ENCODE data around the gene RALBP1. TPM values are rescaled to one million over a fixed set of nuclear protein-coding genes. Genes with fewer than 3 reads are reported as not detected.

Gene RALBP1
- total RNA-seq, 2 donors from 2014 or later, result 24.1 to 25.3 TPM

DNA sequence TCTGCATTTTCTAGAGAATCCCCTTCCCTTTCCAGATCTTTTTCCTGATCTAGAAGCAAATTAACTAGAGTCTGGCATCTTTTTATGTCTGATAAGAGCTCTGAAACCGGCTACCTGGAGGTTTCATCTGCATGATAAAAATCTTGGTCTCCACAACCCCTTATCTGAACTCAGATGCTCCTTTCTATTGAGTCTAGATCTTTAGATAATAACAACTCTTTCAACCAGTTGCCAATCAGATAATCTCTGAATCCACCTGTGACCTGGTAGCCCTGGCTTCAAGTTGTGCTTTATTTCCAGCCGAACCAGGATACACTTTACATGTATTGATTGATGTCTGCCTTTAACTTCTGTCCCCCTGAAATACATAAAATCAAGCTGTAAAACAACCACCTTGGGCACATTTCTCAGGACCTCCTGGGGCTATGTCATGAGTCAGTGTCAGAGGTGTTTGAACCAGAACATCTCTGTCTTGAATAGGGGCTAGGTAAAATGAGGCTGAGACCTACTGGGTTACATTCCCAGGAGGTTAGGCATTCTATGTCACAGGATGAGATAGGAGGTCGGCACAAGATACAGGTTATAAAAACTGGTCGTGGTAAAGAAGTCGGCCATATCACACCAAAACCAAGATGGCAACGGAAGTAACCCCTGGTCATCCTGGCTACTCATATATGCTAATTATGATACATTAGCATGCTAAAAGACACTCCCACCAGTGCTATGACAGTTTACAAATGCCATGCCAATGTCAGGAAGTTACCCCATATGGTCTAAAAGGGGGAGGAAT lies 20.8 kb downstream of the RALBP1 start:
- peaks cover 37% of the 10 kb centered on the region for H3K4me1 Mint-ChIP-seq
- DNase-seq (no peak), ATAC-seq (no peak)
- peak overlapping the region; percentile 14 for H3K27ac Mint-ChIP-seq
- no peaks in the 10 kb centered on the region for H3K9me3 ChIP-seq (ENCODE audit: control insufficient read depth, low read length, poor library complexity, severe bottlenecking)
- H3K36me3 Mint-ChIP-seq (ENCODE audit: low read depth), result peaks cover 3% of the 10 kb centered on the region
- no peak overlapping the region for H3K4me3 Mint-ChIP-seq
- no peaks in the 10 kb centered on the region for H3K27me3 Mint-ChIP-seq

DNA sequence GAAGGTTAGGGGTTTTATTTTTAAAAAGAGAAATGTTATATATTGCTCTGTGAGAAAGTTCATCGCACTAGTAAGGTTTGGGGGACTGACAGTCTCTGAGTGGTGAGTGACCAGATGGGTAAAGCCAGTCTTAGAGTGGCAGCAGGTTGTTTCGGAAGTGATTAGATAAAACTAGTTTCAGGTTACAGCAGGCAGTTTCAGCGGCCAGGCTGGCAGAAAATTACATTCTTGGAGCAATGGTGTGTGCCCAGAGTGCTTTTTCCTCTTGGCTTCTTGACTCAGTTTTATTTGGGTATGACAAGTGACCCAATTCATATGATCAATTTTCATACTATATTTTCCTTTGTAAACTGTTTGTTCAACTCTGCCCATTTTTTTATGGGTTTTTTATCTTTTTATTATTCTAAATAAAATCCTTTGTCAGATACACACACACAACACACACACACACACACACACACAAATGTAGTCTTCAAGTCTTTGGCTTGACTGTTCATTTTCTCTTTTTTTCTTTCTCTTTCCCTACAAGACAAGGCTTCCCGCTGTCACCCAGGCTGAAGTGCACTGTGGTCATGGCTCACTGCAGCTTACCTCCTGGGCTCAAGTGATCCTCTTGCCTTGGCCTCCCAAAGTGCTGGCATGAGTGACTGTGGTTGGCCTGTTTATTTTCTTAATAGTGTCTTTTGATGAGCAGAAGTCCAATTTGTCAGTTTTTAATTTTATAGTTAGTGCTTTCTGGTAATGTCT lies 30.9 kb downstream of the RALBP1 start:
- no peaks in the 10 kb centered on the region for H3K27me3 Mint-ChIP-seq
- H3K4me3 Mint-ChIP-seq, result no peak overlapping the region
- H3K4me1 Mint-ChIP-seq, result peaks cover 29% of the 10 kb centered on the region
- H3K36me3 Mint-ChIP-seq (ENCODE audit: low read depth), result peaks cover under 1% of the 10 kb centered on the region
- ATAC-seq (no peak), DNase-seq (no peak)
- H3K27ac Mint-ChIP-seq, result peak overlapping the region; percentile 74
- peaks cover 5% of the 10 kb centered on the region for H3K9me3 ChIP-seq (ENCODE audit: control insufficient read depth, low read length, poor library complexity, severe bottlenecking)

DNA sequence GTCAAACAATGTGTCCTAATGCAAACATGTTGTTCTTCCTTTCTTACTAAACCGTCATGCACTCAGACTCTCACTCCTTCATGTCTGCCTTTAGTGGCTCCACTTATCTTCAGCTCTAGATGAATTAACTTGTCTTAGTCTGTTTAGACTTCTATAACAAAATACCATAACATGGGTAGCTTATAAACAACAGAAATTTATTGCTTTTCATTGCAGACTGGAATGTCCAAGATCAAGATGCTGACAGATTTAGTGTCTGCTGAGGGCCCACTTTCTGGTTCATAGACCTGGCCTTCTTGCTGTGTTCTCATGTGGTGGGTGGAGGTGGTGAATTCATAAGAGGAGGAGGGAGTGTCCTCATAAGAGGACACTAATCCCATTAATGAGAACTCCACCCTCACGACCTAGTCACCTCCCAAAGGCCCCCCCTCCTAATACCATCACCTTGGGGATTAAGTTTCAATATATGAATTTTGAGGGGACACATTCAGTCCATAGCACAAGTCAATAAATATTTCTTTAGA lies 32.3 kb downstream of the RALBP1 start:
- H3K27me3 Mint-ChIP-seq, result no peaks in the 10 kb centered on the region
- DNase-seq, result no peak
- peaks cover 5% of the 10 kb centered on the region for H3K9me3 ChIP-seq (ENCODE audit: control insufficient read depth, low read length, poor library complexity, severe bottlenecking)
- peaks cover 32% of the 10 kb centered on the region for H3K4me1 Mint-ChIP-seq
- H3K27ac Mint-ChIP-seq, result peak overlapping the region; percentile 74
- H3K4me3 Mint-ChIP-seq, result no peak overlapping the region
- no peak for ATAC-seq
- H3K36me3 Mint-ChIP-seq (ENCODE audit: low read depth), result no peaks in the 10 kb centered on the region

DNA sequence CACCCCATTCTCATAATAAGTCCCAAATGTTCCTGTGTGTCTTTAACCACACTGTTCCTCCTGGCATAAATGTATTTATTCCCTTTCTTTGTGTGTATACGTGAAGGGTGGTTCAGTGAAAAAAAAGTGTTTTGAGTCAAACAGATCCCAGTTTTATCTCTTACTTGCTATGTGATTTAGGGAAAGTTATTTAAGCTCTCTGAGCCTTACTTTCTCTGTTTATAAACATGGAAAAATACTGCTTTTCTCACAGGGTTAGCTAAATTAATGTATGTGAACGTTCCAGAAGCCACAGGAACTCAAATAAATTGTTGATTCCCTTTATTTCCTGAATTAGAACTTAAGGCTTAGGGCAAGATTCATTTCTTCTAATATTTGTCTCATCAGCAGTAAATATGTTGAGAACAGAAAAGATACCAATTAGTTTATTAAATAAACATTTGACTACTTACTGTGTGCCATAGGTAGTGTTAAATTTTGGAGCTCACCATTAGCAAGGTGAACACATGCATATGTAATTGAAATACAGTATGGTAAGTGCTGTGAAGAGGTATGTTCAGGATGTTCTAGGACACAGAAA lies 33.2 kb downstream of the RALBP1 start:
- no peak for ATAC-seq
- Mint-ChIP-seq H3K27me3 (no peaks in the 10 kb centered on the region), H3K4me3 (no peak overlapping the region), H3K4me1 (peaks cover 35% of the 10 kb centered on the region), H3K27ac (peak overlapping the region; percentile 11), H3K36me3 (ENCODE audit: low read depth) (no peaks in the 10 kb centered on the region)
- no peak for DNase-seq
- H3K9me3 ChIP-seq (ENCODE audit: control insufficient read depth, low read length, poor library complexity, severe bottlenecking), result peaks cover 1% of the 10 kb centered on the region

DNA sequence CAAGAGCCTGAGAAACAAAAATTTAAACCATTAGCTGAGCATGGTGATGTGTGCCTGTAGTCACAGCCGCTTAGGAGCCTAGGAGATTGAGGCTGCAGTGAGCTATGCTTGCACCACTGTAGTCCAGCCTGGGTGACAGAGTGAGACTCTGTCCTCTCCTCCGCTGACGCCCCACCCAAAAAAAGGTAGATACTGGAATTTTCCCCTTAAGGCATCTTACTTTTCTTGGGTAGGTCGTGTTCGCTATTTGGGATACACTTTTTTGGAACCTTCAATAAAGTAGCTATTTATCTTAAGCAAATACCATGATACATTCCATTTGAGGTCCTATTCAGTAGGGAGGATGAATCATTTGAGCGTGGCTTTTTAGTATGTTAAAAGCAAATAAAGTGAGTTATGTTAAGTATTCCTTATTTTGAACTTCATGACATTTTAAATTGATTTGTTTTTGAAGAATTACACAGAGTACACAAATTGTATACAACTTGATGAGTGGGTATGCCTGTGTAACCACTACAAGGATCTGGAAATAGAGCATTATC lies 38.7 kb downstream of the RALBP1 start:
- no peak for DNase-seq
- Mint-ChIP-seq H3K27me3 (no peaks in the 10 kb centered on the region), H3K4me3 (no peak overlapping the region), H3K36me3 (ENCODE audit: low read depth) (peaks cover 2% of the 10 kb centered on the region), H3K4me1 (peaks cover 13% of the 10 kb centered on the region), H3K27ac (no peak overlapping the region)
- H3K9me3 ChIP-seq (ENCODE audit: control insufficient read depth, low read length, poor library complexity, severe bottlenecking), result no peaks in the 10 kb centered on the region
- no peak for ATAC-seq

GRCh38 chr18:9516437-9517064 lies 41.2 kb downstream of the RALBP1 start:
- peaks cover 2% of the 10 kb centered on the region for H3K36me3 Mint-ChIP-seq (ENCODE audit: low read depth)
- H3K27me3 Mint-ChIP-seq, result no peaks in the 10 kb centered on the region
- H3K9me3 ChIP-seq (ENCODE audit: control insufficient read depth, low read length, poor library complexity, severe bottlenecking), result no peaks in the 10 kb centered on the region
- no peak overlapping the region for H3K4me3 Mint-ChIP-seq
- peaks cover 8% of the 10 kb centered on the region for H3K4me1 Mint-ChIP-seq
- no peak for DNase-seq
- ATAC-seq, result peak; percentile 70
- peak overlapping the region; percentile 4 for H3K27ac Mint-ChIP-seq

- ATAC-seq, result no peak
- Mint-ChIP-seq H3K36me3 (ENCODE audit: low read depth) (peaks cover 2% of the 10 kb centered on the region), H3K27me3 (no peaks in the 10 kb centered on the region), H3K27ac (no peak overlapping the region), H3K4me1 (peaks cover 4% of the 10 kb centered on the region), H3K4me3 (no peak overlapping the region)
- no peaks in the 10 kb centered on the region for H3K9me3 ChIP-seq (ENCODE audit: control insufficient read depth, low read length, poor library complexity, severe bottlenecking)
- no peak for DNase-seq
Observed at GRCh38 chr18:9517869-9518268, 42.6 kb downstream of the RALBP1 start.

DNA sequence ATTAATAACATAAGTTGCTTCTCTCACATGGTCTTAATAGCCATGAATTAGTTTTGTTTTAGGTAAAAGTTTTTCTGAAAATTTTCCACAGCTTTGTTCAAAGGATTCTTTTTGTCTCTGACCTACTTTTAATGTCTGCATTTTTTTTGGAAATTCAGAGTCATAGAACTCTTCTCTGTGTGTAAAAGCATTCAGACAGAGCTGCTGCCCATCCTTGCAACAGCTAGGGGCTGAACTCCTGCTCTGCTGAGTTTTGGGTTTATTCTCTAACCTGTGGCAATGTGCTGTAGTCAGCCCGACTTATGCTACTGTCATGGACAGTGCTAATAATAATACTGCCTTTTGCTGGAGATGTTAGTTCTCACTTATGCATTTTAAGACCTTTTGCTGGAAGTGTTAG lies 44.1 kb downstream of the RALBP1 start:
- no peaks in the 10 kb centered on the region for H3K9me3 ChIP-seq (ENCODE audit: control insufficient read depth, low read length, poor library complexity, severe bottlenecking)
- no peaks in the 10 kb centered on the region for H3K27me3 Mint-ChIP-seq
- ATAC-seq (no peak), DNase-seq (no peak)
- H3K4me1 Mint-ChIP-seq, result peaks cover 3% of the 10 kb centered on the region
- no peak overlapping the region for H3K4me3 Mint-ChIP-seq
- H3K27ac Mint-ChIP-seq, result peak overlapping the region; percentile 27
- H3K36me3 Mint-ChIP-seq (ENCODE audit: low read depth), result peaks cover 2% of the 10 kb centered on the region

DNA sequence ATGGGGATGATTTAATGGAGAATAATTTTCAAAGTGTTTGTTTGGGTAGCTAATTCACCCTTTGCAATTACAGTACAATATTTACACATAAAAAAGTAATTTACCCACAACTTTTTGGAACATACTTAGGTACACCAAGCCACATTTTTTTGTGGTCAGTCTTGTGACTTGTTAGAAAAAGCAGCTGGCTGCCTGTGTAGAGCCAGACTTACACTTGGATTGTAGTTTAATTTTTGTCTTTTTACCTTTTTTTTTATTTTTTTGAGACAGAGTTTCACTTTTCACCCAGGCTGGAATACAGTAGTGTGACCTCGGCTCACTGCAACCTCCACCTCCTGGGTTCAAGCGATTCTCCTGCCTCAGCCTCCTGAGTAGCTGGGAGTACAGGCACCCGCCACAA lies 45.4 kb downstream of the RALBP1 start:
- Mint-ChIP-seq H3K4me1 (no peaks in the 10 kb centered on the region), H3K27me3 (no peaks in the 10 kb centered on the region), H3K4me3 (no peak overlapping the region), H3K27ac (no peak overlapping the region), H3K36me3 (ENCODE audit: low read depth) (peaks cover 2% of the 10 kb centered on the region)
- no peak for DNase-seq
- H3K9me3 ChIP-seq (ENCODE audit: control insufficient read depth, low read length, poor library complexity, severe bottlenecking), result no peaks in the 10 kb centered on the region
- no peak for ATAC-seq

DNA sequence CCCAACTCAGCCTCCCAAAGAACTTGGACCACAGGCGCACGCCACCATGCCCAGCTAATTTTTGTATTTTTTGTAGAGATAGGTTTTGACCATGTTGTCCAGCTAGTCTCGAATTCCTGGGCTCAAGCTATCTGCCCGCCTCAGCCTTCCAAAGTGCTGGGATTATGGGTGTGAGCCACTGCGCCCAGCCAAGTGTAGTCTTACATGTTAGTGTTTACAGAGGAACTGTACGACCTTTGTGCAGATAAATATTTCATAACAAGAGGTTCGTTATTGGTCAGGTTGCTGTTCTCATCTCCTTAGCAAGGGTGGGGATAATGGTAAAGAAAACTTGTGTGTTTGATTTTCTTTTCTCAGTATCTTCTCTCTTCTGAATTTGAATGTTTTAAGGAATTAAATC lies 46.5 kb downstream of the RALBP1 start:
- DNase-seq, result no peak

DNA sequence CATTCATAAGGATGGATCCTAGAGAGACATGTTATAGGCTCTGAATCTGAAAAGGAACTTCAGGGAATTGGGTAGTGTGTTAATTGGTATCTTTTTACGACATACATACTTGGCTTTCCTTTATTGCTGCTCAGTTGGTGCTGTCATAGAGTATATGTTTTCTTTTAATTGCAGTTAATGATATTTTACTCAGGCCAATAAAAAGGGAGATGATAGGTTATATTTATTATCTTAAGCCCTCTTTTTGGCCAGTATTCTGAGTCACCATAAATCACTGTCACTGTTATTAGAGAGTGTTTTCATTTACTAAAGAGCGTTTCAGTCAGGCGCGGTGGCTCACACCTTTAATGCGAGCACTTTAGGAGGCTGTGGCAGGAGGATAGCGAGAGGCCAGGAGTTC lies 47.6 kb downstream of the RALBP1 start:
- H3K9me3 ChIP-seq (ENCODE audit: control insufficient read depth, low read length, poor library complexity, severe bottlenecking), result no peaks in the 10 kb centered on the region
- Mint-ChIP-seq H3K4me1 (no peaks in the 10 kb centered on the region), H3K4me3 (no peak overlapping the region), H3K36me3 (ENCODE audit: low read depth) (peaks cover 3% of the 10 kb centered on the region), H3K27ac (no peak overlapping the region), H3K27me3 (no peaks in the 10 kb centered on the region)
- ATAC-seq, result no peak
- no peak for DNase-seq

More for the DNA sequence above, 46.5 kb downstream of the RALBP1 start:
- H3K27ac Mint-ChIP-seq, result peak overlapping the region; percentile 16
- H3K27me3 Mint-ChIP-seq, result no peaks in the 10 kb centered on the region
- ATAC-seq, result no peak
- H3K36me3 Mint-ChIP-seq (ENCODE audit: low read depth), result peaks cover 2% of the 10 kb centered on the region
- H3K9me3 ChIP-seq (ENCODE audit: control insufficient read depth, low read length, poor library complexity, severe bottlenecking), result no peaks in the 10 kb centered on the region
- no peaks in the 10 kb centered on the region for H3K4me1 Mint-ChIP-seq
- H3K4me3 Mint-ChIP-seq, result no peak overlapping the region

- H3K9me3 ChIP-seq (ENCODE audit: control insufficient read depth, low read length, poor library complexity, severe bottlenecking), result no peaks in the 10 kb centered on the region
- Mint-ChIP-seq H3K27ac (no peak overlapping the region), H3K4me1 (no peaks in the 10 kb centered on the region), H3K36me3 (ENCODE audit: low read depth) (peaks cover 5% of the 10 kb centered on the region), H3K4me3 (no peak overlapping the region), H3K27me3 (no peaks in the 10 kb centered on the region)
- DNase-seq (no peak), ATAC-seq (no peak)
Observed at GRCh38 chr18:9526458-9526857, 51.1 kb downstream of the RALBP1 start.

All from T-helper 17 cell (primary cell).